Neural progenitor cell (in vitro differentiated cells): ENCODE data around the gene PLAAT1. TPM values are rescaled to one million over a fixed set of nuclear protein-coding genes. Genes with fewer than 3 reads are reported as not detected.

ENCODE experiments used
- DNase-seq: peaks from one replicate; pipeline ENCODE4 v3.0.0-alpha.2; 2016; ENCODE audit warnings: low spot score
- H2AFZ ChIP-seq: fragments of 200-600 bp; sonication (generic); replicated peaks from 2 replicates; pipeline ENCODE4 v1.6.1; 2016; ENCODE audit warnings: antibody characterized with exemption
- H3F3A ChIP-seq: fragments of 200-600 bp; sonication (generic); 2 replicates; pipeline ENCODE4 v1.6.1; 2016; ENCODE audit warnings: antibody characterized with exemption, low read depth
- H3K27ac ChIP-seq: fragments of 200-600 bp; sonication (generic); 2 replicates; pipeline ENCODE4 v1.5.1; 2016; ENCODE audit warnings: mild to moderate bottlenecking
- H3K27me3 ChIP-seq: fragments of 200-600 bp; sonication (generic); 2 replicates; pipeline ENCODE4 v1.6.1; 2016; ENCODE audit warnings: mild to moderate bottlenecking, moderate library complexity
- H3K36me3 ChIP-seq: fragments of 200-600 bp; sonication (generic); 2 replicates; pipeline ENCODE4 v1.5.1; 2016
- H3K4me1 ChIP-seq: fragments of 200-600 bp; sonication (generic); 2 replicates; pipeline ENCODE4 v1.6.1; 2016; ENCODE audit warnings: mixed run types
- H3K4me2 ChIP-seq: fragments of 200-600 bp; sonication (generic); 2 replicates; pipeline ENCODE4 v1.6.1; 2016
- H3K4me3 ChIP-seq: fragments of 200-600 bp; sonication (generic); 2 replicates; pipeline ENCODE4 v1.5.1; 2016
- H3K79me2 ChIP-seq: fragments of 200-600 bp; sonication (generic); 2 replicates; pipeline ENCODE4 v1.6.1; 2016; ENCODE audit warnings: low read depth
- H3K9ac ChIP-seq: fragments of 200-600 bp; sonication (generic); 2 replicates; pipeline ENCODE4 v1.6.1; 2016
- H3K9me3 ChIP-seq: fragments of 200-600 bp; sonication (generic); 2 replicates; pipeline ENCODE4 v1.5.1; 2016; ENCODE audit warnings: low read depth
- H4K20me1 ChIP-seq: fragments of 200-600 bp; sonication (generic); 2 replicates; pipeline ENCODE4 v1.6.1; 2016; ENCODE audit warnings: low read depth
- H3K27ac Mint-ChIP-seq: 3 replicates; pipeline ENCODE4 v1.8.0; 2021; ENCODE audit warnings: mixed read lengths
- H3K27me3 Mint-ChIP-seq: 2 replicates; pipeline ENCODE4 v1.8.0; 2022; ENCODE audit warnings: low read depth, mild to moderate bottlenecking, inconsistent platforms, moderate library complexity, mixed read lengths; ENCODE audit not compliant: insufficient read depth
- H3K36me3 Mint-ChIP-seq: 3 replicates; pipeline ENCODE4 v1.8.0; 2021; ENCODE audit warnings: mixed read lengths
- H3K4me1 Mint-ChIP-seq: 3 replicates; pipeline ENCODE4 v1.8.0; 2021; ENCODE audit warnings: mixed read lengths
- H3K4me3 Mint-ChIP-seq: 3 replicates; pipeline ENCODE4 v1.8.0; 2021; ENCODE audit warnings: mild to moderate bottlenecking, moderate library complexity, mixed read lengths
- H3K9me3 Mint-ChIP-seq: 3 replicates; pipeline ENCODE4 v1.8.0; 2020; ENCODE audit warnings: mixed read lengths
- CTCF ChIP-seq: fragments of 200-600 bp; sonication (generic); IDR thresholded peaks from 2 replicates; pipeline ENCODE4 v1.5.1; 2017; ENCODE audit warnings: antibody characterized with exemption, mild to moderate bottlenecking
- EZH2 ChIP-seq: fragments of 200-600 bp; sonication (generic); IDR thresholded peaks from 2 replicates; pipeline ENCODE4 v1.6.1; 2017; ENCODE audit warnings: antibody characterized with exemption, mild to moderate bottlenecking, moderate library complexity
- EZH2phosphoT487 ChIP-seq: fragments of 200-600 bp; sonication (generic); IDR thresholded peaks from 2 replicates; pipeline ENCODE4 v1.6.1; 2017; ENCODE audit warnings: antibody characterized with exemption
- total RNA-seq: library from RNA; depleted of rRNA; stranded (reverse); fragments of >200 nt; gene quantifications from 2 replicates; pipeline ENCODE4 v1.2.3, GENCODE V29; 2015; ENCODE audit warnings: low replicate concordance

The PLAAT1 gene
- total RNA-seq, 1 donor from 2014 or later = 4.9 TPM

GRCh38 chr3:193269343-193270028 is 28.5 kb downstream of the PLAAT1 start:
- Histone ChIP-seq H3K9ac (no peak overlapping the region), H3K27me3 (no peaks in the 10 kb centered on the region), H3K9me3 (no peaks in the 10 kb centered on the region), H3K36me3 (no peaks in the 10 kb centered on the region), H3K79me2 (no peaks in the 10 kb centered on the region), H3K4me1 (no peaks in the 10 kb centered on the region), H3K27ac (no peak overlapping the region), H2AFZ (no peak overlapping the region), H3F3A (no peaks in the 10 kb centered on the region), H3K4me3 (no peak overlapping the region), H3K4me2 (no peak overlapping the region), H4K20me1 (no peaks in the 10 kb centered on the region)
- Mint-ChIP-seq H3K27ac (no peak overlapping the region), H3K4me1 (no peaks in the 10 kb centered on the region), H3K27me3 (peaks cover 4% of the 10 kb centered on the region), H3K9me3 (no peaks in the 10 kb centered on the region), H3K36me3 (no peaks in the 10 kb centered on the region), H3K4me3 (no peak overlapping the region)
- no peak for DNase-seq
- TF ChIP-seq EZH2phosphoT487 (no peak), EZH2 (no peak)

GRCh38 chr3:193270451-193270850 is 29.4 kb downstream of the PLAAT1 start:
- no peaks in the 10 kb centered on the region for H3K36me3 Mint-ChIP-seq
- TF ChIP-seq EZH2 = no peak
- no peak for TF ChIP-seq CTCF
- TF ChIP-seq EZH2phosphoT487 = no peak

GRCh38 chr3:193271101-193271840 is 30.2 kb downstream of the PLAAT1 start:
- Mint-ChIP-seq H3K36me3 (no peaks in the 10 kb centered on the region), H3K4me3 (no peak overlapping the region), H3K4me1 (no peaks in the 10 kb centered on the region), H3K27me3 (peaks cover 4% of the 10 kb centered on the region), H3K27ac (no peak overlapping the region), H3K9me3 (no peaks in the 10 kb centered on the region)
- Histone ChIP-seq H2AFZ (no peak overlapping the region), H3K4me3 (no peak overlapping the region), H3F3A (no peaks in the 10 kb centered on the region), H3K36me3 (no peaks in the 10 kb centered on the region), H3K4me1 (no peaks in the 10 kb centered on the region), H4K20me1 (no peaks in the 10 kb centered on the region), H3K9me3 (no peaks in the 10 kb centered on the region), H3K4me2 (no peak overlapping the region), H3K27ac (no peak overlapping the region), H3K79me2 (no peaks in the 10 kb centered on the region), H3K9ac (no peak overlapping the region), H3K27me3 (no peaks in the 10 kb centered on the region)
- TF ChIP-seq CTCF (no peak), EZH2 (no peak), EZH2phosphoT487 (no peak)
- no peak for DNase-seq

More at GRCh38 chr3:193270451-193270850, 29.4 kb downstream of the PLAAT1 start:
- H3K27me3 Mint-ChIP-seq = peaks cover 4% of the 10 kb centered on the region
- no peak for DNase-seq
- no peak overlapping the region for H3K27ac Mint-ChIP-seq
- no peaks in the 10 kb centered on the region for H3K27me3 ChIP-seq
- H3K36me3 ChIP-seq = no peaks in the 10 kb centered on the region
- H3F3A ChIP-seq = no peaks in the 10 kb centered on the region
- no peaks in the 10 kb centered on the region for H3K4me1 ChIP-seq
- H3K4me2 ChIP-seq = no peak overlapping the region
- no peaks in the 10 kb centered on the region for H3K9me3 Mint-ChIP-seq
- no peaks in the 10 kb centered on the region for H3K79me2 ChIP-seq
- no peaks in the 10 kb centered on the region for H4K20me1 ChIP-seq
- no peaks in the 10 kb centered on the region for H3K9me3 ChIP-seq
- no peak overlapping the region for H3K9ac ChIP-seq
- H3K27ac ChIP-seq = no peak overlapping the region
- no peak overlapping the region for H3K4me3 ChIP-seq
- H2AFZ ChIP-seq = no peak overlapping the region
- no peaks in the 10 kb centered on the region for H3K4me1 Mint-ChIP-seq
- no peak overlapping the region for H3K4me3 Mint-ChIP-seq

GRCh38 chr3:193292386-193292785 is 51.4 kb downstream of the PLAAT1 start:
- Histone ChIP-seq H2AFZ (no peak overlapping the region), H3K9ac (no peak overlapping the region), H3K9me3 (peaks cover 4% of the 10 kb centered on the region), H3K4me2 (no peak overlapping the region), H3K27me3 (no peaks in the 10 kb centered on the region), H4K20me1 (no peaks in the 10 kb centered on the region), H3F3A (no peaks in the 10 kb centered on the region), H3K4me3 (no peak overlapping the region), H3K79me2 (no peaks in the 10 kb centered on the region), H3K36me3 (no peaks in the 10 kb centered on the region), H3K4me1 (no peaks in the 10 kb centered on the region), H3K27ac (no peak overlapping the region)
- Mint-ChIP-seq H3K27ac (no peak overlapping the region), H3K36me3 (no peaks in the 10 kb centered on the region), H3K9me3 (peaks cover 13% of the 10 kb centered on the region), H3K27me3 (peaks cover 5% of the 10 kb centered on the region), H3K4me1 (no peaks in the 10 kb centered on the region), H3K4me3 (no peak overlapping the region)
- DNase-seq = no peak
- TF ChIP-seq EZH2 (no peak), EZH2phosphoT487 (no peak), CTCF (no peak)
